GM23338 (cell line): ENCODE measurements around the gene SLC39A11.

Experiments
- CTCF ChIP-seq, 2 experiments: fragments of 200-600 bp in 1 of 2; sonication (generic) in 1 of 2; conservative IDR thresholded peaks; 2 replicates each; pipeline versions ENCODE4 v1.5.1 to v1.6.1; 2016 to 2017; ENCODE audit warnings: antibody characterized with exemption in 2 of 2, low read depth in 2 of 2, mild to moderate bottlenecking in 2 of 2, moderate library complexity in 1 of 2
- NANOG ChIP-seq: IDR thresholded peaks from 2 replicates; pipeline ENCODE4 v1.6.1; 2016; ENCODE audit warnings: antibody characterized with exemption, borderline replicate concordance

GRCh38 chr17:73071066-73071999, 21.2 kb downstream of the SLC39A11 start:
- no peak for TF ChIP-seq CTCF (conservative IDR thresholded peaks at IDR 0.05; ENCODE audit: low read depth in 2 of 2)
- no peak for TF ChIP-seq NANOG
